GM12878 (cell line): ENCODE data around the gene HMCES. TPM values are rescaled to one million over a fixed set of nuclear protein-coding genes. Genes with fewer than 3 reads are reported as not detected.

Experiments
- ATAC-seq: fragments of 200-7000 bp; cut with Tn5 transposase; 3 replicates; pipeline ENCODE4 v1.9.1; 2020; ENCODE audit warnings: mild to moderate bottlenecking, moderate library complexity
- BruUV-seq: library from RNA; stranded (reverse); fragments of 400-500 nt; replicated peaks from 2 replicates; lab custom pipeline; 2021; lab: Mats Ljungman, UMichigan
- CTCF ChIA-PET: fragments of 300-600 bp; sonication (Branson Sonifier 250); formaldehyde crosslinking; extraction: SDS; loops from one replicate; lab custom pipeline; 2021; ENCODE audit warnings: inconsistent platforms; lab: Yijun Ruan, JAX
- POLR2A ChIA-PET: fragments of 350-600 bp; formaldehyde crosslinking; extraction: SDS; loops from one replicate; lab custom pipeline; 2021; ENCODE audit warnings: inconsistent platforms; lab: Charles Lee
- RAD21 ChIA-PET: fragments of 300-600 bp; sonication (Branson Sonifier 250); formaldehyde crosslinking; loops from one replicate; lab custom pipeline; 2023; ENCODE audit warnings: antibody characterized with exemption; ENCODE audit not compliant: unreplicated experiment; lab: Charles Lee
- SMC1A ChIA-PET: fragments of 300-600 bp; sonication (Branson Sonifier 250); formaldehyde crosslinking; loops from one replicate; lab custom pipeline; 2023; ENCODE audit not compliant: unreplicated experiment, uncharacterized antibody; lab: Charles Lee
- DNase-seq: peaks from one replicate; pipeline ENCODE4 v3.0.0-alpha.2; 2011; ENCODE audit warnings: low read depth, low spot score
- FAIRE-seq: peaks from 3 replicates; lab custom pipeline; 2011; peaks lifted over from hg19 to GRCh38; lab: Jason Lieb, UNC
- H2AFZ ChIP-seq: 2 replicates; pipeline ENCODE4 v1.6.0; 2011; ENCODE audit warnings: low read depth, low read length, control low read depth; ENCODE audit not compliant: control insufficient read depth
- H3K27ac ChIP-seq: 2 replicates; pipeline ENCODE4 v1.5.1; 2011; ENCODE audit warnings: control low read depth; ENCODE audit not compliant: control insufficient read depth, insufficient read depth
- H3K27me3 ChIP-seq, 2 experiments: replicated peaks in 1 of 2; 2 replicates each; pipeline versions ENCODE4 v1.6.0 to v1.6.1; 2011; ENCODE audit warnings: low read length in 1 of 2; ENCODE audit not compliant: control insufficient read depth in 2 of 2, insufficient read depth in 2 of 2
- H3K36me3 ChIP-seq, 2 experiments: 2 replicates each; pipeline ENCODE4 v1.5.1; 2011; ENCODE audit warnings: low read length in 1 of 2; ENCODE audit not compliant: control insufficient read depth in 2 of 2, insufficient read depth in 2 of 2
- H3K4me1 ChIP-seq: 2 replicates; pipeline ENCODE4 v1.6.1; 2011; ENCODE audit warnings: mild to moderate bottlenecking, low read length, moderate library complexity, mixed read lengths; ENCODE audit not compliant: control insufficient read depth, insufficient read depth
- H3K4me2 ChIP-seq: 2 replicates; pipeline ENCODE4 v1.6.0; 2011; ENCODE audit warnings: control low read depth; ENCODE audit not compliant: control insufficient read depth, insufficient read depth
- H3K4me3 ChIP-seq: fragments of 200-600 bp; sonication (generic); 2 replicates; pipeline ENCODE4 v1.5.1; 2016
- H3K79me2 ChIP-seq: 2 replicates; pipeline ENCODE4 v1.6.0; 2011; ENCODE audit warnings: low read length; ENCODE audit not compliant: control insufficient read depth, insufficient read depth
- H3K9ac ChIP-seq: 2 replicates; pipeline ENCODE4 v1.8.0; 2011; ENCODE audit warnings: low read length, control low read depth, mixed read lengths; ENCODE audit not compliant: control insufficient read depth, insufficient read depth
- H3K9me3 ChIP-seq: replicated peaks from 3 replicates; pipeline ENCODE4 v1.5.1; 2011; ENCODE audit warnings: mild to moderate bottlenecking, low read length; ENCODE audit not compliant: control insufficient read depth, insufficient read depth
- H4K20me1 ChIP-seq: 2 replicates; pipeline ENCODE4 v1.6.0; 2011; ENCODE audit not compliant: control insufficient read depth, insufficient read depth
- DPF2 ChIP-seq: fragments of 450-650 bp; IDR thresholded peaks from 2 replicates; pipeline ENCODE4 v1.6.1; 2017; ENCODE audit warnings: mild to moderate bottlenecking
- ESRRA ChIP-seq: IDR thresholded peaks from 2 replicates; pipeline ENCODE4 v1.6.1; 2012; ENCODE audit warnings: mild to moderate bottlenecking, low read length, improper control_type of control experiment
- JUNB ChIP-seq: IDR thresholded peaks from 2 replicates; pipeline ENCODE4 v1.6.1; 2016; ENCODE audit warnings: antibody characterized with exemption, mild to moderate bottlenecking
- LARP7 ChIP-seq: fragments of 450-650 bp; IDR thresholded peaks from 2 replicates; pipeline ENCODE4 v1.6.1; 2017; ENCODE audit warnings: mild to moderate bottlenecking
- MTA2 ChIP-seq: fragments of 450-650 bp; IDR thresholded peaks from 2 replicates; pipeline ENCODE4 v1.6.1; 2016; ENCODE audit warnings: low read depth, mild to moderate bottlenecking, moderate library complexity
- MTA3 ChIP-seq: IDR thresholded peaks from 2 replicates; pipeline ENCODE4 v1.6.1; 2012; ENCODE audit warnings: low read length, inconsistent platforms, borderline replicate concordance
- NBN ChIP-seq: fragments of 450-650 bp; IDR thresholded peaks from 2 replicates; pipeline ENCODE4 v1.6.1; 2016
- NR2C2 ChIP-seq: IDR thresholded peaks from 2 replicates; pipeline ENCODE4 v1.6.1; 2011; ENCODE audit warnings: borderline replicate concordance, low read depth; ENCODE audit not compliant: control insufficient read depth, insufficient read length
- STAT1 ChIP-seq: fragments of 450-650 bp; conservative IDR thresholded peaks from 2 replicates; pipeline ENCODE4 v1.6.1; 2014; ENCODE audit warnings: antibody characterized with exemption, mild to moderate bottlenecking
- TCF7 ChIP-seq: IDR thresholded peaks from 2 replicates; pipeline ENCODE4 v1.6.1; 2014; ENCODE audit warnings: antibody characterized with exemption, borderline replicate concordance
- ZNF217 ChIP-seq: fragments of 450-650 bp; IDR thresholded peaks from 2 replicates; pipeline ENCODE4 v1.6.1; 2017; ENCODE audit warnings: antibody characterized with exemption, mild to moderate bottlenecking
- WGBS: methylation state at CpG from one replicate; pipeline ENCODE4 v1.1.6; 2016; ENCODE audit warnings: low lambda C conversion rate; ENCODE audit not compliant: insufficient replicate concordance, insufficient coverage; ENCODE audit errors: missing lambda C conversion rate; 5-methylcytosine and 5-hydroxymethylcytosine counted together
- in situ Hi-C: fragments of 300-500 bp; cut with MboI; formaldehyde crosslinking; loops from 9 replicates; pipeline ENCODE4 v1.14.3; 2018; ENCODE audit warnings: mixed read lengths
- intact Hi-C: fragments of 100-400 bp; cut with micrococcal nuclease; formaldehyde crosslinking; loops from one replicate; pipeline ENCODE4 v1.14.2; 2022; ENCODE audit not compliant: unreplicated experiment
- polyA plus RNA-seq, 11 experiments: library from polyadenylated mRNA; depleted of rRNA in 4 of 11; unstranded in 6 of 11; stranded (reverse) in 5 of 11; fragments of >200 nt; fragmentation: Nextera tagmentation in 4 of 11; fragmentation: Illumina TruSeq in 1 of 11; extraction: Ambion mirVana in 4 of 11; extraction: Trizol in 1 of 11; gene quantifications; 1 replicate in 1 of 11; 2 replicates in 10 of 11; pipeline versions ENCODE4 v1.2.1 to v1.2.3, GENCODE V29; 2011 to 2016; ENCODE audit warnings: inconsistent platforms in 2 of 11, missing spikeins in 2 of 11, low read depth in 1 of 11
- total RNA-seq, 4 experiments: library from RNA; depleted of rRNA in 3 of 4; stranded (reverse); fragments of >200 nt in 3 of 4; fragmentation: Illumina TruSeq in 1 of 4; extraction: Trizol in 1 of 4; gene quantifications; 2 replicates each; pipeline versions ENCODE4 v1.2.1 to v1.2.3, GENCODE V29; 2013 to 2021
- TF ChIP-seq, protein P1 (sequence below): fragments of 450-650 bp; IDR thresholded peaks from 2 replicates; pipeline ENCODE4 v1.6.1; 2017; ENCODE audit warnings: antibody characterized with exemption, mild to moderate bottlenecking, moderate library complexity
- TF ChIP-seq, protein P2 (sequence below): fragments of 450-650 bp; conservative IDR thresholded peaks from 2 replicates; pipeline ENCODE4 v1.6.1; 2017; ENCODE audit warnings: mild to moderate bottlenecking, moderate library complexity
- TF ChIP-seq, protein P3 (sequence below): fragments of 450-650 bp; formaldehyde crosslinking; IDR thresholded peaks from 2 replicates; pipeline ENCODE4 v1.4.0; 2020; ENCODE audit warnings: mild to moderate bottlenecking, moderate library complexity

The HMCES gene
- total and polyA plus RNA-seq, 10 of the 15 experiments (the other 5 are each of a cell fraction or from before 2014, with no cell fraction given) = 12.4 to 49.8 (median 27.0) TPM

DNA sequence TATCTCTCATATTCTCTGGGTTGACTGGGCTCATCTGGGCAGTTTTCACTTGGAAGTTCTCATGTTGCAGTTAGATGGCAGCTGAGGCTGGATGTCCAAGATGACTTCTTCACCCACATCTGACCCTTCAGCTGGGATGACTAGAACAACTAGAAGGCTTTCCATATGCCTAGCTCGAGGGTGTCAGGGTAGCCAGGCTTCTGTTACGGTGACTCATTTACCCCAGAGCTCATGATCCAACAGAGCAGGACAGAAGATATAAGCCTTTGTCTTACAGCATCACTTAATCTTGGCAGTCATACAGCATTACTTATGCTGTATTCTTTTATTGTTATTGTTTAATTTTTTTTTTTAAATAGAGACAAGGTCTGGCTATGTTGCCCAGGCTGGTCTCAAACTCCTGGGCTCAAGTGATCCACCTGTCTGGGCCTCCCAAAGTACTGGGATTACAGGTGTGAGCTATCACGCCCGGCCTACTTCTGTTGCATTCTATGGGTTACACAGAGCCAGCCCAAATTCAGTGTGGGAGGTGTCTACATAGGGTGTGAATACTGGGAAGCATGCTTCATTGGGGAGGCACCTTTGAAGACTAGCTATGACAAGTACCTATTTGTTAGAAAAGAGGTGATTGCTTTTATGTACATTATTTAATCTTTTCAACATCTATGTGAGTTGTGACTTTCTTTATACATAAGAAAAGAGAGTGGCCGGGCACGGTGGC is 10.7 kb downstream of the HMCES start (continued):
- TF ChIP-seq NR2C2 (no peak), LARP7 (no peak), JUNB (no peak)
- TF ChIP-seq, protein P1, sequence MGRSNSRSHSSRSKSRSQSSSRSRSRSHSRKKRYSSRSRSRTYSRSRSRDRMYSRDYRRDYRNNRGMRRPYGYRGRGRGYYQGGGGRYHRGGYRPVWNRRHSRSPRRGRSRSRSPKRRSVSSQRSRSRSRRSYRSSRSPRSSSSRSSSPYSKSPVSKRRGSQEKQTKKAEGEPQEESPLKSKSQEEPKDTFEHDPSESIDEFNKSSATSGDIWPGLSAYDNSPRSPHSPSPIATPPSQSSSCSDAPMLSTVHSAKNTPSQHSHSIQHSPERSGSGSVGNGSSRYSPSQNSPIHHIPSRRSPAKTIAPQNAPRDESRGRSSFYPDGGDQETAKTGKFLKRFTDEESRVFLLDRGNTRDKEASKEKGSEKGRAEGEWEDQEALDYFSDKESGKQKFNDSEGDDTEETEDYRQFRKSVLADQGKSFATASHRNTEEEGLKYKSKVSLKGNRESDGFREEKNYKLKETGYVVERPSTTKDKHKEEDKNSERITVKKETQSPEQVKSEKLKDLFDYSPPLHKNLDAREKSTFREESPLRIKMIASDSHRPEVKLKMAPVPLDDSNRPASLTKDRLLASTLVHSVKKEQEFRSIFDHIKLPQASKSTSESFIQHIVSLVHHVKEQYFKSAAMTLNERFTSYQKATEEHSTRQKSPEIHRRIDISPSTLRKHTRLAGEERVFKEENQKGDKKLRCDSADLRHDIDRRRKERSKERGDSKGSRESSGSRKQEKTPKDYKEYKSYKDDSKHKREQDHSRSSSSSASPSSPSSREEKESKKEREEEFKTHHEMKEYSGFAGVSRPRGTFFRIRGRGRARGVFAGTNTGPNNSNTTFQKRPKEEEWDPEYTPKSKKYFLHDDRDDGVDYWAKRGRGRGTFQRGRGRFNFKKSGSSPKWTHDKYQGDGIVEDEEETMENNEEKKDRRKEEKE = no peak

DNA sequence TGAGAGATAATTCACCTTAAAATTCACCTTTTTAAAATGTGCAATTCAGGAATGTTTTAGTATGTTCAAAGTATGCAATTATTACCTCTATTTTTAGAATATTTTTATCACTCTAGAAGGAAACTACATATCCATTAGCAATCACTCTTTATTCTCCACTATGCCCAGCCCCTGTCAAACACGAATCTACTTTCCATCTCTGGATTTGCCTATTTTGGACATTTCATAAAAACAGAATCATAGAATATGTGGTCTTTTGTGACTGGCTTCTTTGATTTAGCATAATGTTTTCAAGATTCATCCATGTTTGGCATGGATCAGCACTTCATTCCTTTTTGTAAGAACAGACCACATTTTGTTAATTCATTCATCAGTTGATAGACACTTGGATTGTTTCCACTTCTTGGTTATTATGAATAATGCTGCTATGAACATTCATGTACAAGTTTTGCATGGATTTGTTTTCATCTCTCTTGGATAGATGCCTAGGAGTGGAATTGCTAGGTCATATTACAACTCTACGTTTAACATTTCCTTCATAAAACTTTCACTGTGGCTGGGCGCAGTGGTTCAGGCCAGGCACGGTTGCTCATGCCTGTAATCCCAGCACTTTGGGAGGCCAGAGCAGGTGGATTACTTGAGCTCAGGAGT is 12.7 kb downstream of the HMCES start:
- intact Hi-C loops (no loop called here), in situ Hi-C loops (no loop called here)
- BruUV-seq = no TSS peak
- POLR2A ChIA-PET = interaction anchor here (0.6 to 1.0 kb wide), 2 partner anchors 25 to 42 kb away, joined by 4 read pairs; partner anchors contain the start of gene COPG1
- H3K27me3 ChIP-seq = no peaks in the 10 kb centered on the region
- no peak overlapping the region for H3K27ac ChIP-seq
- DNase-seq (no peak), ATAC-seq (no peak), FAIRE-seq (no peak)
- no peak overlapping the region for H3K9ac ChIP-seq
- H3K4me3 ChIP-seq = no peak overlapping the region
- H4K20me1 ChIP-seq = no peaks in the 10 kb centered on the region
- CTCF ChIA-PET = interaction anchor here (1.4 to 1.9 kb wide), 2 partner anchors 21 to 25 kb away, joined by 4 to 6 read pairs; no protein-coding TSS in a partner anchor
- SMC1A ChIA-PET = interaction anchor here (0.8 to 1.2 kb wide), 2 partner anchors 11 to 20 kb away, joined by 3 to 4 read pairs; no protein-coding TSS in a partner anchor
- RAD21 ChIA-PET = no interaction called here
- H3K4me2 ChIP-seq = no peak overlapping the region
- WGBS = 87% methylated on average over 4 of the region's 4 CpGs
- no peaks in the 10 kb centered on the region for H3K4me1 ChIP-seq
- no peaks in the 10 kb centered on the region for H3K9me3 ChIP-seq
- H3K79me2 ChIP-seq = no peaks in the 10 kb centered on the region
- H2AFZ ChIP-seq = no peak overlapping the region
- H3K36me3 ChIP-seq = peaks cover 0 to 14% of the 10 kb centered on the region in 2 experiments; a peak in 2 of 4 replicates
- TF ChIP-seq, protein P2, sequence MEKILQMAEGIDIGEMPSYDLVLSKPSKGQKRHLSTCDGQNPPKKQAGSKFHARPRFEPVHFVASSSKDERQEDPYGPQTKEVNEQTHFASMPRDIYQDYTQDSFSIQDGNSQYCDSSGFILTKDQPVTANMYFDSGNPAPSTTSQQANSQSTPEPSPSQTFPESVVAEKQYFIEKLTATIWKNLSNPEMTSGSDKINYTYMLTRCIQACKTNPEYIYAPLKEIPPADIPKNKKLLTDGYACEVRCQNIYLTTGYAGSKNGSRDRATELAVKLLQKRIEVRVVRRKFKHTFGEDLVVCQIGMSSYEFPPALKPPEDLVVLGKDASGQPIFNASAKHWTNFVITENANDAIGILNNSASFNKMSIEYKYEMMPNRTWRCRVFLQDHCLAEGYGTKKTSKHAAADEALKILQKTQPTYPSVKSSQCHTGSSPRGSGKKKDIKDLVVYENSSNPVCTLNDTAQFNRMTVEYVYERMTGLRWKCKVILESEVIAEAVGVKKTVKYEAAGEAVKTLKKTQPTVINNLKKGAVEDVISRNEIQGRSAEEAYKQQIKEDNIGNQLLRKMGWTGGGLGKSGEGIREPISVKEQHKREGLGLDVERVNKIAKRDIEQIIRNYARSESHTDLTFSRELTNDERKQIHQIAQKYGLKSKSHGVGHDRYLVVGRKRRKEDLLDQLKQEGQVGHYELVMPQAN = no peak
- TF ChIP-seq ESRRA (no peak), MTA3 (no peak), TCF7 (no peak), STAT1 (no peak), ZNF217 (no peak), MTA2 (no peak), DPF2 (no peak), NBN (no peak)
- TF ChIP-seq, protein P3, sequence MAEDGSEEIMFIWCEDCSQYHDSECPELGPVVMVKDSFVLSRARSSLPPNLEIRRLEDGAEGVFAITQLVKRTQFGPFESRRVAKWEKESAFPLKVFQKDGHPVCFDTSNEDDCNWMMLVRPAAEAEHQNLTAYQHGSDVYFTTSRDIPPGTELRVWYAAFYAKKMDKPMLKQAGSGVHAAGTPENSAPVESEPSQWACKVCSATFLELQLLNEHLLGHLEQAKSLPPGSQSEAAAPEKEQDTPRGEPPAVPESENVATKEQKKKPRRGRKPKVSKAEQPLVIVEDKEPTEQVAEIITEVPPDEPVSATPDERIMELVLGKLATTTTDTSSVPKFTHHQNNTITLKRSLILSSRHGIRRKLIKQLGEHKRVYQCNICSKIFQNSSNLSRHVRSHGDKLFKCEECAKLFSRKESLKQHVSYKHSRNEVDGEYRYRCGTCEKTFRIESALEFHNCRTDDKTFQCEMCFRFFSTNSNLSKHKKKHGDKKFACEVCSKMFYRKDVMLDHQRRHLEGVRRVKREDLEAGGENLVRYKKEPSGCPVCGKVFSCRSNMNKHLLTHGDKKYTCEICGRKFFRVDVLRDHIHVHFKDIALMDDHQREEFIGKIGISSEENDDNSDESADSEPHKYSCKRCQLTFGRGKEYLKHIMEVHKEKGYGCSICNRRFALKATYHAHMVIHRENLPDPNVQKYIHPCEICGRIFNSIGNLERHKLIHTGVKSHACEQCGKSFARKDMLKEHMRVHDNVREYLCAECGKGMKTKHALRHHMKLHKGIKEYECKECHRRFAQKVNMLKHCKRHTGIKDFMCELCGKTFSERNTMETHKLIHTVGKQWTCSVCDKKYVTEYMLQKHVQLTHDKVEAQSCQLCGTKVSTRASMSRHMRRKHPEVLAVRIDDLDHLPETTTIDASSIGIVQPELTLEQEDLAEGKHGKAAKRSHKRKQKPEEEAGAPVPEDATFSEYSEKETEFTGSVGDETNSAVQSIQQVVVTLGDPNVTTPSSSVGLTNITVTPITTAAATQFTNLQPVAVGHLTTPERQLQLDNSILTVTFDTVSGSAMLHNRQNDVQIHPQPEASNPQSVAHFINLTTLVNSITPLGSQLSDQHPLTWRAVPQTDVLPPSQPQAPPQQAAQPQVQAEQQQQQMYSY (CRISPR knock-in tag) = no peak
